Testis (tissue), 3 donors: ENCODE measurements around the gene RALGPS1. TPM values are rescaled to one million over a fixed set of nuclear protein-coding genes. Genes with fewer than 3 reads are reported as not detected.

Experiments
- DNase-seq: peaks from one replicate; pipeline ENCODE4 v3.0.0-alpha.2; 2019
- H3K27ac ChIP-seq, 2 donors: fragments of 200-600 bp; sonication (generic); one replicate each; pipeline ENCODE4 v1.5.1; 2019
- H3K27me3 ChIP-seq: fragments of 200-600 bp; sonication (generic); one replicate; pipeline ENCODE4 v1.5.1; 2019
- H3K36me3 ChIP-seq: fragments of 200-600 bp; sonication (generic); one replicate; pipeline ENCODE4 v1.5.1; 2017; ENCODE audit warnings: low read depth; ENCODE audit errors: missing control alignments
- H3K4me1 ChIP-seq: fragments of 200-600 bp; sonication (generic); one replicate; pipeline ENCODE4 v1.5.1; 2019
- H3K4me3 ChIP-seq, 2 donors: fragments of 200-600 bp; sonication (generic); one replicate each; pipeline ENCODE4 v1.5.1; 2017 to 2019
- H3K9me3 ChIP-seq: fragments of 200-600 bp; sonication (generic); one replicate; pipeline ENCODE4 v1.5.1; 2017
- POLR2A ChIP-seq: fragments of 450-650 bp; IDR thresholded peaks from one replicate; pipeline ENCODE4 v1.6.1; 2017; ENCODE audit warnings: antibody characterized with exemption, mild to moderate bottlenecking, moderate library complexity
- WGBS, 2 donors: methylation state at CpG; one replicate each; pipeline ENCODE4 v1.1.5; 2018; 5-methylcytosine and 5-hydroxymethylcytosine counted together
- intact Hi-C: fragments of 100-400 bp; cut with DNase I; formaldehyde crosslinking; loops from one replicate; pipeline ENCODE4 v1.15.1; 2023; ENCODE audit warnings: low total_unique reads
- polyA plus RNA-seq: library from polyadenylated mRNA; stranded (reverse); fragments of 350-450 nt; fragmentation: Illumina TruSeq; extraction: RNeasy Lipid Tissue Mini Kit (QIAGEN cat#74804); gene quantifications from one replicate; pipeline ENCODE4 v1.2.3, GENCODE V29; 2014; ENCODE audit warnings: low read depth, low replicate concordance; ENCODE audit not compliant: insufficient read depth
- total RNA-seq, 2 donors: library from RNA; depleted of rRNA; stranded (reverse); fragments of >200 nt; gene quantifications; one replicate each; pipeline ENCODE4 v1.2.3, GENCODE V29; 2016
- TF ChIP-seq, protein P1 (sequence below), 3 experiments: fragments of 450-650 bp in 2 of 3; fragments of 200-600 bp in 1 of 3; sonication (generic) in 1 of 3; IDR thresholded peaks; one replicate each; pipeline ENCODE4 v1.5.1; 2016 to 2019; ENCODE audit warnings: antibody characterized with exemption in 3 of 3, mild to moderate bottlenecking in 2 of 3, moderate library complexity in 1 of 3

RALGPS1 gene
- total and polyA plus RNA-seq, 3 donors from 2014 or later, result 35.9 to 48.6 (median 36.9) TPM

DNA sequence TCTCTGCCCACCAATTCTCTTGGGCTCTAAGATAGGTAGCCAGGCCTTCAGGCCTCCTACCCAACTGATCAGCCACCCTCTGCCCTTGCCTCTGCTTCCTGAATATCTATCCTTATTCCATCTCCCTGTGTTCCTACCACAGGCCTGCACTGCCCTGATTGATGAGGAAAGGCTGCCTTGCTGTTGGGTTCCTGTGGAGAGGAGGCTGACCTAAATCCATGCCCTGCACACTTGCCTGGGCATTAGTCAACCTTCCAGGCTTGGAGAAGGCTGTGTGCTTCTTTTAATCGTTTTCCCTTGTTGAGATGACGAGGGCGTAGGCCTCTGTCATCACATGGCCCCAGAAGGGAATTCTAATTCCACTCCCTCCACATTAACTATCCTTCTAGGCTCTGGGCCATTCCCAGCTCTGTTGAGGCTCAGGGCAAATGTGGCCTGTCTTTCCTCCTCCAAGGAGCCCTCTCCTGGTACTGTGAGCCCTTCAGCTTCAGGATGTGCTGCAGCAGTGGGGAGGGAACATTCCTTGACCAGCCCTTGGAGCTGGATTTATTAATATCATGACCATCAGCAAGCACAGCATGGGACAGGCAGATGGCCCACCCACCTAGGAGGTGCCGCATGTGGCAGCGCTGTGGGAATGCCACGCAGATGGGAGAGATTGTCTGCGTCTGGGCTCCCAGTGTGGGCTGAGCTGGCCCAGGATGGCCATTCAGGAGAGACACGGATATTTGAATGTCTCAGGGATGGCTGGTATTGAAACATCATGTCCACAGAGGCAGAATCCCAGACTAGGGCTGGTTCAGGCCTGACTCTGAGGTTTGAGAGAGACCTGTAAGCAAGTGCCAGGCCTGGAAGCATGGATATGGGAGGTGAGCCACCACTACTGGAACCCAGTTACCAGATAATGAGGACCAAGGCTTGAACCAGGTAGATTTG lies 166.9 kb downstream of the RALGPS1 start:
- intact Hi-C loops, result no loop called here
- Histone ChIP-seq H3K4me1 (peaks cover 4% of the 10 kb centered on the region), H3K27ac (no peak overlapping the region), H3K9me3 (no peaks in the 10 kb centered on the region), H3K4me3 (no peak overlapping the region), H3K27me3 (no peaks in the 10 kb centered on the region), H3K36me3 (no peaks in the 10 kb centered on the region)
- WGBS, 2 donors, result 87 to 95% methylated on average over 8 of the region's 8 CpGs
- TF ChIP-seq POLR2A, result no peak
- TF ChIP-seq, protein P1, sequence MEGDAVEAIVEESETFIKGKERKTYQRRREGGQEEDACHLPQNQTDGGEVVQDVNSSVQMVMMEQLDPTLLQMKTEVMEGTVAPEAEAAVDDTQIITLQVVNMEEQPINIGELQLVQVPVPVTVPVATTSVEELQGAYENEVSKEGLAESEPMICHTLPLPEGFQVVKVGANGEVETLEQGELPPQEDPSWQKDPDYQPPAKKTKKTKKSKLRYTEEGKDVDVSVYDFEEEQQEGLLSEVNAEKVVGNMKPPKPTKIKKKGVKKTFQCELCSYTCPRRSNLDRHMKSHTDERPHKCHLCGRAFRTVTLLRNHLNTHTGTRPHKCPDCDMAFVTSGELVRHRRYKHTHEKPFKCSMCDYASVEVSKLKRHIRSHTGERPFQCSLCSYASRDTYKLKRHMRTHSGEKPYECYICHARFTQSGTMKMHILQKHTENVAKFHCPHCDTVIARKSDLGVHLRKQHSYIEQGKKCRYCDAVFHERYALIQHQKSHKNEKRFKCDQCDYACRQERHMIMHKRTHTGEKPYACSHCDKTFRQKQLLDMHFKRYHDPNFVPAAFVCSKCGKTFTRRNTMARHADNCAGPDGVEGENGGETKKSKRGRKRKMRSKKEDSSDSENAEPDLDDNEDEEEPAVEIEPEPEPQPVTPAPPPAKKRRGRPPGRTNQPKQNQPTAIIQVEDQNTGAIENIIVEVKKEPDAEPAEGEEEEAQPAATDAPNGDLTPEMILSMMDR (IDR thresholded peaks at IDR 0.05), result no peak
- DNase-seq, result no peak

DNA sequence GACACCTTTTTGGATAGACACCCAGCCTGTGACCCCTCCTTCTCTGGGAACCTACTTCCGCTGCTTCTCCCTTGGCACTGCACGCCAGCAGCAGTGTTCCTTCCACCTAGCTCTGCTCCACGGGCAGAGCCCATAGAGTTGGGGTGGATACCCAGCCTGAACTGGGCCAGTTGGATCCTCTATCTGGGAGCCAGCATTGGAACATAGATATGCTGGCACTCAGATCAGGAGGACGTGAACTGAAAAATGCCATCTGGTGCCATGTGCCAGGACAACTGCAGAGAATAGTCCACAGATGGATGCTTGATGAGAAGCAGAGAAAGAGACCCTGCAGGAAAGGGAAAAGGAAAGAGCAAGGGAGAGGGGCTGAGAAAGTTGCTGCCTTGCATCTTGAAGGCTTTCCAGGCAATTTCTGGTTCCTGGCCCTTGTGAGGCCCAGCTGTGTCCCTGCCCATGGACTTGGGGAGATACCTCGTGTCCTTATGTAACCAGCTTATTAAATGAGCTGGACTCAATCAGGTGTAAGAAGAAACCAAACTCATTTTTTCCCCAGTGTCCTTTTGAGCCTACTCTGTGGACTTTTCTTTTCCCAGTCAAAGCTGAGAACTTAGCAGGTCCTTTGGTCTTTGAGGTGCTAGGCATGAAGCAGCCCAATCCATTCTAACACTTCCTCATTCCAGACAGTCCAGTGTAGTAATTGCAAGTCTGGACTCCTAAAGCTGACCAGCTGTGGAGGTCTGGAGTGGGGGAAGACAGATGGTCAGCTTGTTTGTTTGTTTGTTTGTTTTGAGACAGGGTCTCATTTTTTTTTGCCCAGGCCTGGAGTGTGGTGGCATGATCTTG lies 168.8 kb downstream of the RALGPS1 start:
- no peaks in the 10 kb centered on the region for H3K36me3 ChIP-seq
- intact Hi-C loops, result no loop called here

DNA sequence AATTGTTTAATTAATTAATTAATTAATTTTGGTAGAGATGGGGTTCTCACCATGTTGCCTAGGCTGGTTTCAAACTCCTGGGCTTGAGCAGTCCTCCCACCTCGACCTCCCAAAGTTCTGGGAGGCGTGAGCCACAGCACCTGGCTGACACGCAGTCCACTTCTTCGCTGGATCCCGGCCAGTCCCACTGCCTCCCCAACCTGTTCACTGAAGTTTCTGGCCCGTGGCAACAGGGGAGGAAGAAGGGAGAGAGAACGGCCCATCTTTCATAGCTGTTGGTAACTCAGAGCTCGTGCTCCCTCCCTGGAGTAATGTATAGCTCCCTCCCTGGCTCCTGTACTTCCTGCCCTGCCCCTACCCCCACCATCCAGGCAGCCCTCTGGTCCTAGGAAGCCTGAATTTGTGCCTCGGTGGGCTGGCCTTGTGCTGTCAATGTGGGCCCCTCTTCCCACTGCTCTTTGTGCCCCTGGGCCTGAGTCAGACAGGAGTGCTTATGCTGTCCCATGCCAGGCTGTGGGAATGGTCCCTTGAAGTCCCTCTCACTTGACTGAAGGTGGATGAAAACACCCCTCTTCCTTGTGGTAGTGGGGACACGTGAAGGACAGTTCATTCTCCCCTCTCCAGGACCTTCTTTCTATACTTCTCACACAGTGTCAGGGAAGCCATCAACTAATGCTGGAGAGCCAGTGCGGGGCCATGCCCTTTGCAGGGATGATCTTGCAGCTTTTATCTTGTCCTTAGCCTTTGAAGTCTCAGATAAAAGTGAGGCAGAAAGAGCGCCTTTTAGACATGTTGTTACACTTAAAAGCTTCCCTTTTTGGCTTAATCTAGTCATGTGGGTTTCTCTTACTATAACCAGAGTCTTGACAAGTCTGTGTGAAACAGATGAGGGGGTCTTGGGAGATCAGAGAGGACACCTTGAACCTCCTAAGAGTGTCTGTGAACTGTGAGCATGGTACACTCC lies 169.8 kb downstream of the RALGPS1 start:
- no peaks in the 10 kb centered on the region for H3K27me3 ChIP-seq
- H3K4me3 ChIP-seq, result no peak overlapping the region
- no peaks in the 10 kb centered on the region for H3K9me3 ChIP-seq
- no peak for TF ChIP-seq POLR2A
- intact Hi-C loops, result no loop called here
- H3K27ac ChIP-seq, result no peak overlapping the region
- WGBS, 2 donors, result 80 to 84% methylated on average over 6 to 12 of the region's 12 CpGs
- DNase-seq, result no peak
- H3K4me1 ChIP-seq, result peaks cover 9% of the 10 kb centered on the region
- H3K36me3 ChIP-seq, result no peaks in the 10 kb centered on the region

More for the DNA sequence above, 168.8 kb downstream of the RALGPS1 start:
- Histone ChIP-seq H3K4me3 (no peak overlapping the region), H3K4me1 (peaks cover 4% of the 10 kb centered on the region), H3K9me3 (no peaks in the 10 kb centered on the region), H3K27me3 (no peaks in the 10 kb centered on the region), H3K27ac (no peak overlapping the region)
- no peak for DNase-seq
- TF ChIP-seq, protein P1 (IDR thresholded peaks at IDR 0.05), result no peak
- TF ChIP-seq POLR2A, result no peak
- WGBS, 2 donors, result 76 to 80% methylated on average over 3 to 5 of the region's 5 CpGs

DNA sequence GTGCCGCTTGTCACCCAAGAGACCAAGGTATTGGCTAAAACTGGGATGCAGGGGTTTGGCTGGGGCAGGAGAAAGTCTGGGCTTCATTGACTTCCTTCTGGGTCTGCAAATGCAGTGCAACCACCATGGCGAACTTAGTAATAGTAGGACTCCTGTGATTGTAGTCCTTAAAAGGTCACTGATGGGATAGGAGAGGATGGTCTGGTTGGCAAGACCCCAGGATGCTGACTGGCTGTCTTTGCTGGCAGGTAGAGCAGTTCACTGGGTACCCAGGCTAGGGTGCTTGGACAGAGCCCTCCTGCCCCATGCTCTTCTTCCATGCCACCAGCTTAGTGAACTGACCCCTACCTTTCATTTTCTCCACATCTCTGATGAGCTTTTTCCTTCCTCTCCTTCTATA lies 170.6 kb downstream of the RALGPS1 start:
- WGBS, 2 donors, result 100% methylated on average over 2 of the region's 2 CpGs
- no peak for DNase-seq
- H3K27me3 ChIP-seq, result no peaks in the 10 kb centered on the region
- no peaks in the 10 kb centered on the region for H3K9me3 ChIP-seq
- no peak overlapping the region for H3K4me3 ChIP-seq
- no peak overlapping the region for H3K27ac ChIP-seq
- H3K4me1 ChIP-seq, result peaks cover 17% of the 10 kb centered on the region
- TF ChIP-seq POLR2A, result no peak
- TF ChIP-seq, protein P1 (IDR thresholded peaks at IDR 0.05), result no peak
- intact Hi-C loops, result no loop called here
- H3K36me3 ChIP-seq, result no peaks in the 10 kb centered on the region
